ENCODE results near the gene GRXCR1. TPM values are rescaled to one million over a fixed set of nuclear protein-coding genes. Genes with fewer than 3 reads are reported as not detected.

The GRXCR1 gene
- total RNA-seq, 1 experiment from 2014 or later, result not detected

DNA sequence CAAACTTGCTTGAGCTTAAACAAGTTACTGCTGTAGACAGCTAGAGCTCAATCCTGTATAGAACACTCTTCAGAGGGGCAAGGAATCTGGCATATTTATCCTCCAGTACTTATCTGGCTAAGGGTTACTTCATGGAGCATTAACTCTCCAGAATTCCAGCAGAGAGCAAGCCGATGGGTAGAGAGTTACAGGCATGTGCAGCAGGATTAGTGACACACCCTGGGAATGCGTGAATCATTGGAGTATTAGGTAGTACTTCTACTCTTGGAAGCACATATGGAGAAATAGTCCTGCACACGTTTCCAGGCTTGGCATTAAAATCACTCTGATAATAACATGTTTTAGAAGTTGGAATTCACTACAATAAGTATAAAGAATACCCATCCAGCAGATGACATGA lies 35.4 kb downstream of the GRXCR1 start:
- H3K56ac ChIP-seq (ENCODE audit: insufficient read length, low read depth, low read length), result no peak overlapping the region
- no peak overlapping the region for H4K5ac ChIP-seq (ENCODE audit: insufficient read length, low read depth, low read length)
- H2BK20ac ChIP-seq (ENCODE audit: low read depth, low read length, poor library complexity, severe bottlenecking), result no peak overlapping the region
- no peaks in the 10 kb centered on the region for H3K4me1 ChIP-seq (ENCODE audit: insufficient read depth, low read length)
- no peaks in the 10 kb centered on the region for H3K27me3 ChIP-seq (ENCODE audit: insufficient read depth, low read length)
- H3K23me2 ChIP-seq (ENCODE audit: insufficient read length, low read depth, low read length, poor library complexity, severe bottlenecking), result no peaks in the 10 kb centered on the region
- no peaks in the 10 kb centered on the region for H4K20me1 ChIP-seq (ENCODE audit: control insufficient read depth, insufficient read depth, insufficient read length)
- Mint-ChIP-seq H3K4me1 (0 out of 4 replicates have a peak, but pooled peaks cover 0 to 2% of the 10 kb centered on the region in 2 experiments), H3K27me3 (ENCODE audit: low read depth) (peaks cover under 1% of the 10 kb centered on the region; the same call in 1 of the 2 replicates), H3K9me3 (no peaks in the 10 kb centered on the region), H3K36me3 (ENCODE audit: insufficient read depth in 1 of 3, low read depth in 3 of 3) (no peaks in the 10 kb centered on the region), H3K4me3 (no peak overlapping the region), H3K27ac (no peak overlapping the region)
- WGBS (ENCODE audit: extremely low coverage, insufficient read length, low lambda C conversion rate), result no CpG with 5 or more reads among the region's 3 CpGs
- H2AFZ ChIP-seq (ENCODE audit: low read length), result no peak overlapping the region
- H2BK120ac ChIP-seq (ENCODE audit: low read depth, low read length, poor library complexity, severe bottlenecking), result no peak overlapping the region
- no peak overlapping the region for H3K4me2 ChIP-seq (ENCODE audit: insufficient read depth, insufficient read length, low read length)
- no peak for DNase-seq
- no peak overlapping the region for H2AK5ac ChIP-seq (ENCODE audit: insufficient read length, low read length)
- no peak overlapping the region for H3K18ac ChIP-seq (ENCODE audit: insufficient read length, low read depth, low read length)
- H4K91ac ChIP-seq (ENCODE audit: insufficient read length, low read depth, low read length), result no peak overlapping the region
- TF ChIP-seq, protein P1, sequence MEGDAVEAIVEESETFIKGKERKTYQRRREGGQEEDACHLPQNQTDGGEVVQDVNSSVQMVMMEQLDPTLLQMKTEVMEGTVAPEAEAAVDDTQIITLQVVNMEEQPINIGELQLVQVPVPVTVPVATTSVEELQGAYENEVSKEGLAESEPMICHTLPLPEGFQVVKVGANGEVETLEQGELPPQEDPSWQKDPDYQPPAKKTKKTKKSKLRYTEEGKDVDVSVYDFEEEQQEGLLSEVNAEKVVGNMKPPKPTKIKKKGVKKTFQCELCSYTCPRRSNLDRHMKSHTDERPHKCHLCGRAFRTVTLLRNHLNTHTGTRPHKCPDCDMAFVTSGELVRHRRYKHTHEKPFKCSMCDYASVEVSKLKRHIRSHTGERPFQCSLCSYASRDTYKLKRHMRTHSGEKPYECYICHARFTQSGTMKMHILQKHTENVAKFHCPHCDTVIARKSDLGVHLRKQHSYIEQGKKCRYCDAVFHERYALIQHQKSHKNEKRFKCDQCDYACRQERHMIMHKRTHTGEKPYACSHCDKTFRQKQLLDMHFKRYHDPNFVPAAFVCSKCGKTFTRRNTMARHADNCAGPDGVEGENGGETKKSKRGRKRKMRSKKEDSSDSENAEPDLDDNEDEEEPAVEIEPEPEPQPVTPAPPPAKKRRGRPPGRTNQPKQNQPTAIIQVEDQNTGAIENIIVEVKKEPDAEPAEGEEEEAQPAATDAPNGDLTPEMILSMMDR (conservative IDR thresholded peaks at IDR 0.05), result no peak
- no peak overlapping the region for H3T11ph ChIP-seq (ENCODE audit: low read length)
- H3K9ac ChIP-seq (ENCODE audit: extremely low read depth, insufficient read length, low read length), result no peak overlapping the region
- no peak overlapping the region for H3K4ac ChIP-seq (ENCODE audit: low read depth, low read length)
- no peaks in the 10 kb centered on the region for H3K79me2 ChIP-seq (ENCODE audit: insufficient read depth, low read length)
- no peak overlapping the region for H2BK5ac ChIP-seq (ENCODE audit: insufficient read length, low read length)
- H3K23ac ChIP-seq (ENCODE audit: insufficient read length, low read depth, low read length), result no peak overlapping the region
- no peak overlapping the region for H4K8ac ChIP-seq (replicated peaks; ENCODE audit: insufficient read length, low read depth, low read length)
- no peak overlapping the region for H2BK12ac ChIP-seq (ENCODE audit: insufficient read length, low read depth, low read length)
- H3K14ac ChIP-seq (ENCODE audit: insufficient read depth, low read length), result no peak overlapping the region
- no peaks in the 10 kb centered on the region for H3K9me3 ChIP-seq (ENCODE audit: control insufficient read depth, low read depth, low read length)
- no peak overlapping the region for H2BK15ac ChIP-seq (ENCODE audit: low read depth, low read length)
- H3K79me1 ChIP-seq (ENCODE audit: insufficient read depth, low read depth, low read length, poor library complexity, severe bottlenecking), result no peaks in the 10 kb centered on the region
- no peak overlapping the region for H3K27ac ChIP-seq (ENCODE audit: insufficient read length, low read depth, low read length)

All from H9 (cell line).